ENCODE data around the gene RBFOX1.

Gene RBFOX1

GRCh38 chr16:7597677-7598076 lies 265.0 kb downstream of the RBFOX1 start:
- TF ChIP-seq CTCF (IDR thresholded peaks at IDR 0.05): no peak
- Mint-ChIP-seq H3K36me3 (ENCODE audit: low read depth) (no peaks in the 10 kb centered on the region), H3K4me1 (peaks cover 33% of the 10 kb centered on the region), H3K27ac (peak overlapping the region; percentile 66), H3K27me3 (ENCODE audit: low read depth, poor library complexity) (no peaks in the 10 kb centered on the region), H3K9me3 (no peaks in the 10 kb centered on the region), H3K4me3 (no peak overlapping the region)
- no peak for DNase-seq

- Mint-ChIP-seq H3K4me1 (peaks cover 33% of the 10 kb centered on the region), H3K9me3 (no peaks in the 10 kb centered on the region)
These were observed 268.5 kb downstream of the RBFOX1 start for GRCh38 chr16:7601100-7601499.

GRCh38 chr16:7602291-7602950 lies 269.8 kb downstream of the RBFOX1 start:
- H3K27ac Mint-ChIP-seq: no peak overlapping the region
- H3K27me3 Mint-ChIP-seq (ENCODE audit: low read depth, poor library complexity): no peaks in the 10 kb centered on the region
- DNase-seq: no peak
- TF ChIP-seq CTCF (IDR thresholded peaks at IDR 0.05): no peak
- no peaks in the 10 kb centered on the region for H3K9me3 Mint-ChIP-seq
- peaks cover 21% of the 10 kb centered on the region for H3K4me1 Mint-ChIP-seq
- no peak overlapping the region for H3K4me3 Mint-ChIP-seq
- no peaks in the 10 kb centered on the region for H3K36me3 Mint-ChIP-seq (ENCODE audit: low read depth)

More at GRCh38 chr16:7601100-7601499, 268.5 kb downstream of the RBFOX1 start:
- DNase-seq: no peak
- no peak for TF ChIP-seq CTCF (IDR thresholded peaks at IDR 0.05)
- Mint-ChIP-seq H3K27me3 (ENCODE audit: low read depth, poor library complexity) (no peaks in the 10 kb centered on the region), H3K36me3 (ENCODE audit: low read depth) (no peaks in the 10 kb centered on the region), H3K4me3 (no peak overlapping the region), H3K27ac (peak overlapping the region; percentile 10)

- DNase-seq: no peak
- Mint-ChIP-seq H3K4me1 (peaks cover 8% of the 10 kb centered on the region), H3K36me3 (ENCODE audit: low read depth) (no peaks in the 10 kb centered on the region), H3K27me3 (ENCODE audit: low read depth, poor library complexity) (peaks cover 3% of the 10 kb centered on the region), H3K27ac (no peak overlapping the region), H3K4me3 (no peak overlapping the region), H3K9me3 (no peaks in the 10 kb centered on the region)
- TF ChIP-seq CTCF (IDR thresholded peaks at IDR 0.05): no peak
These were observed 273.2 kb downstream of the RBFOX1 start for GRCh38 chr16:7605812-7606211.

GRCh38 chr16:7612671-7613070 lies 280.0 kb downstream of the RBFOX1 start:
- no peak for TF ChIP-seq CTCF (IDR thresholded peaks at IDR 0.05)
- Mint-ChIP-seq H3K27me3 (ENCODE audit: low read depth, poor library complexity) (peaks cover 3% of the 10 kb centered on the region), H3K4me1 (peaks cover 25% of the 10 kb centered on the region), H3K4me3 (no peak overlapping the region), H3K36me3 (ENCODE audit: low read depth) (peaks cover 5% of the 10 kb centered on the region), H3K9me3 (peaks cover 4% of the 10 kb centered on the region), H3K27ac (no peak overlapping the region)
- no peak for DNase-seq

GRCh38 chr16:7613518-7613917 lies 280.9 kb downstream of the RBFOX1 start:
- Mint-ChIP-seq H3K36me3 (ENCODE audit: low read depth) (peaks cover 5% of the 10 kb centered on the region), H3K4me1 (peaks cover 29% of the 10 kb centered on the region), H3K9me3 (peaks cover 4% of the 10 kb centered on the region), H3K4me3 (no peak overlapping the region), H3K27ac (no peak overlapping the region), H3K27me3 (ENCODE audit: low read depth, poor library complexity) (peaks cover 3% of the 10 kb centered on the region)
- no peak for DNase-seq
- no peak for TF ChIP-seq CTCF (IDR thresholded peaks at IDR 0.05)

Measured in nephron progenitor cell (in vitro differentiated cells).